ENCODE results near the gene CACNA2D3. TPM values are rescaled to one million over a fixed set of nuclear protein-coding genes. Genes with fewer than 3 reads are reported as not detected.

Gene CACNA2D3
- total RNA-seq, 4 donors from 2014 or later = 0.30 to 9.6 (median 3.9) TPM

- Histone ChIP-seq H3K36me3 (no peaks in the 10 kb centered on the region), H3K9me3 (no peaks in the 10 kb centered on the region), H3K27me3 (no peaks in the 10 kb centered on the region), H3K4me3 (no peak overlapping the region), H3K27ac (no peak overlapping the region), H3K4me1 (no peaks in the 10 kb centered on the region)
- no peak for TF ChIP-seq EP300 (IDR thresholded peaks at IDR 0.05)
- no peak for TF ChIP-seq POLR2A (IDR thresholded peaks at IDR 0.05)
- no peak for TF ChIP-seq CTCF (IDR thresholded peaks at IDR 0.05)
- no peak for DNase-seq (ENCODE audit: low spot score in 2 of 2)
- 72 to 74% methylated on average over 3 of the region's 3 CpGs for WGBS, 2 donors
These were observed 51.0 kb downstream of the CACNA2D3 start for GRCh38 chr3:54173371-54173770.

- Histone ChIP-seq H3K27ac (no peak overlapping the region), H3K9me3 (no peaks in the 10 kb centered on the region), H3K4me3 (no peak overlapping the region), H3K4me1 (no peaks in the 10 kb centered on the region), H3K36me3 (no peaks in the 10 kb centered on the region), H3K27me3 (no peaks in the 10 kb centered on the region)
- no peak for TF ChIP-seq CTCF (IDR thresholded peaks at IDR 0.05)
- no peak for TF ChIP-seq POLR2A (IDR thresholded peaks at IDR 0.05)
- TF ChIP-seq EP300 (IDR thresholded peaks at IDR 0.05) = no peak
- DNase-seq (ENCODE audit: low spot score in 2 of 2) = no peak
- WGBS, 2 donors = 23 to 30% methylated on average over 3 of the region's 3 CpGs
These were observed 53.8 kb downstream of the CACNA2D3 start for GRCh38 chr3:54176106-54176505.

- DNase-seq (ENCODE audit: low spot score in 2 of 2) = no peak
- H3K27me3 ChIP-seq = no peaks in the 10 kb centered on the region
- H3K27ac ChIP-seq = no peak overlapping the region
- no peaks in the 10 kb centered on the region for H3K4me1 ChIP-seq
- 71 to 78% methylated on average over 3 of the region's 3 CpGs for WGBS, 2 donors
- H3K9me3 ChIP-seq = no peaks in the 10 kb centered on the region
- TF ChIP-seq EP300 (IDR thresholded peaks at IDR 0.05) = no peak
- TF ChIP-seq CTCF (IDR thresholded peaks at IDR 0.05) = no peak
- no peak for TF ChIP-seq POLR2A (IDR thresholded peaks at IDR 0.05)
- H3K36me3 ChIP-seq = no peaks in the 10 kb centered on the region
- H3K4me3 ChIP-seq = no peak overlapping the region
These were observed 55.5 kb downstream of the CACNA2D3 start for GRCh38 chr3:54177816-54178215.

GRCh38 chr3:54178376-54178775 is 56.0 kb downstream of the CACNA2D3 start:
- H3K4me1 ChIP-seq = no peaks in the 10 kb centered on the region
- no peak for DNase-seq (ENCODE audit: low spot score in 2 of 2)
- no peaks in the 10 kb centered on the region for H3K27me3 ChIP-seq
- H3K27ac ChIP-seq = no peak overlapping the region
- H3K36me3 ChIP-seq = no peaks in the 10 kb centered on the region
- no peak overlapping the region for H3K4me3 ChIP-seq
- 90 to 93% methylated on average over 5 of the region's 5 CpGs for WGBS, 2 donors
- TF ChIP-seq POLR2A (IDR thresholded peaks at IDR 0.05) (no peak), EP300 (IDR thresholded peaks at IDR 0.05) (no peak), CTCF (IDR thresholded peaks at IDR 0.05) (no peak)
- no peaks in the 10 kb centered on the region for H3K9me3 ChIP-seq

GRCh38 chr3:54180921-54181320 is 58.6 kb downstream of the CACNA2D3 start:
- DNase-seq (ENCODE audit: low spot score in 2 of 2) = no peak
- no peaks in the 10 kb centered on the region for H3K36me3 ChIP-seq
- no peaks in the 10 kb centered on the region for H3K9me3 ChIP-seq
- H3K27ac ChIP-seq = no peak overlapping the region
- no peak for TF ChIP-seq POLR2A (IDR thresholded peaks at IDR 0.05)
- no peak for TF ChIP-seq EP300 (IDR thresholded peaks at IDR 0.05)
- no peak for TF ChIP-seq CTCF (IDR thresholded peaks at IDR 0.05)
- no peaks in the 10 kb centered on the region for H3K4me1 ChIP-seq
- no peak overlapping the region for H3K4me3 ChIP-seq
- H3K27me3 ChIP-seq = no peaks in the 10 kb centered on the region

Data from tibial nerve (tissue), 4 donors.